SHP77 (cell line): ENCODE measurements around the gene SEC62.
"Not testable (repeated sequence)": the region's sequence is repeated elsewhere in the genome, so short reads cannot be mapped to it uniquely, and the experiment has no call there.

Experiments
- DNase-seq, 2 experiments: peaks; one replicate each; lab custom pipeline; 2025; lab: John Stamatoyannopoulos, UW

Gene SEC62

DNA sequence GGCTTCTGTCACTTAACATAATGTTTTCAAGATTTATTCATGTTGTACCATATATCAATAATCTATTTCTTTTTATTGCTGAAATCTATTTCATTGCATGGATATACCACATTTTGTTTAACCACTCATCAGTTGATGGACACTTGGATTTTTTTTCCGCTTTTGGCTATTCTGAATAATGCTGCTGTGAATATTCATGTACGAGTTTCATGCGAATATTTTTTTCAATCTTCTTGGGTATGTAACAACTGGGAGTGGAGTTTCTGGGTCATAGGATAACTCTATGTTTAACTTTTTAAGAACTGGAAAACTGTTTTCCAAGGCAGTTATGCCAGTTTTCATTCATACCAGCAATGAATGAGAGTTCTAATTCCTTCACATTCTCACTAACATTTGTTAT is 49.5 kb downstream of the SEC62 start:
- DNase-seq: no peak

- DNase-seq: not testable (repeated sequence)
Observed at GRCh38 chr3:170019306-170019705, 52.7 kb downstream of the SEC62 start.

GRCh38 chr3:170021083-170021482 is 54.5 kb downstream of the SEC62 start:
- no peak for DNase-seq

DNA sequence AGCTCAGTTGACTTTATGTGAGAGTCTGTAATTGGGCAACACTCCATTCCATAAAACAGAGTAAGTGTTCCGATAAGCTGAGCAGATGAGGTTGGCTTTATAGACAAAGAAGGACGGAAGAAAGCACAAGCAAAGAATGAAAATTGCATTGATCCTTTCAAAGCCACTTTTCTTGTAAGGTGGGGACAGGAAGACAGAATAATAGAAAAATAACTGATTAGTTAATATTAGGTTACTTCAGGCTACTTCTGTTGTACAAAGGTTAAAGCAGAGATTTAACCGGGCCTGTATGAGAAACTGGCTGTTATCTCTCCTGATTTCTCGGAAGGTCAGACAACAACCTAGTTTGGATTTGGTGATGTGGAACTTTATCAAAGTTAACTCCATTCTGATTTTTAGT is 55.7 kb downstream of the SEC62 start:
- no peak for DNase-seq

GRCh38 chr3:170023165-170023564 is 56.6 kb downstream of the SEC62 start:
- no peak for DNase-seq

DNA sequence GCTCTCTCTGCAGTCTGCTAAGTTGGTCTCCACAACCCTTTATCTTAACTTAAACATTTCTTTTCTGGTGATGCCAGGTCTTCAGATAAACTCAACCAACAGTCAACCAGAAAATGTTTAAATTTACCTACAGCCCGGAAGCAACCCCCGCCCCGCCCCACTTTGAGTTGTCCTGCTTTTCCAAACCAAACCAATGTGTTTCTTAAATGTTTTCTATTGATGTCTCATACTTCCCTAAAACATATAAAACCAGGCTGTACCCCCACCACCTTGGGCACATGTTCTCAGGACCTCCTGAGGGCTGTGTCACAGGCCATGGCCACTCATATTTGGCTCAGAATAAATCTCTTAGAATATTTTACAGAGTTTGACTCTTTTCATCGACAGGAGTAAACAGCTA is 58.0 kb downstream of the SEC62 start:
- no peak for DNase-seq

DNA sequence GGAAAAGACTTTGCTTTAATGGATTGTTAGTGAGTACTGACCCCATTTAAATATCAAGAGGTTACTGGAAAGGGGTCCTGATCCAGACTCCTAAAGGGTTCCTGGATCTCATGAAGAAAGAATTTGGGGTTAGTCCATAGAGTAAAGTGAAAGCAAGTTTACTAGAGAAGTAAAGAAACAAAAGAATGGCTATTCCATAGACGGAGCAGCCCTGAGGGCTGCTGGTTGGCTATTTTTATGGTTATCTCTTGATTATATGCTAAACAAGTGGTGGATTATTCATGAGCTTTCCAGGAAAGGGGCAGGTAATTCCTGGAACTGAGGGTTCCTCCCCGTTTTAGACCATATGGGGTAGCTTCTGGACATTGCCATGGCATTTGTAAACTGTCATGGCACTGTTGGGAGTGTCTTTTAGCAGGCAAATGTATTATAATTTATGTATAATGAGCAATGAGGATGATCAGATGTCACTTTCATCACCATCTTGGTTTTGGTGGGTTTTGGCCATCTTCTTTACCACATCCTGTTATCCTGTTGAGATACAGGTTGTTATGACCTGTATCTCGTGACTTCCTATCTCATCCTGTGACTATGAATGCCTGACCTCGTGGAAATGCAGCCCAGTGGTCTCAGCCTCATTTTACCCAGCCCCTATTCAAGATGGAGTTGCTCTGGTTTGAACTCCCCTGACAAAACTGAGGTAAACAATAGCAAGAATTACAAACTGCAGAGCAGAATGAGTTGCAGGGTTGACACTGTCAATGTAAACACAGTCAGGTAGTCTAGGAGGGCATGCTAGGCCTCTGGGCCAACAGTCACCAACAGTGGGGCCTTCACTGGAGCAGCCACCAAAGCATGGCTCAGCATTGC is 60.9 kb downstream of the SEC62 start:
- no peak for DNase-seq

DNA sequence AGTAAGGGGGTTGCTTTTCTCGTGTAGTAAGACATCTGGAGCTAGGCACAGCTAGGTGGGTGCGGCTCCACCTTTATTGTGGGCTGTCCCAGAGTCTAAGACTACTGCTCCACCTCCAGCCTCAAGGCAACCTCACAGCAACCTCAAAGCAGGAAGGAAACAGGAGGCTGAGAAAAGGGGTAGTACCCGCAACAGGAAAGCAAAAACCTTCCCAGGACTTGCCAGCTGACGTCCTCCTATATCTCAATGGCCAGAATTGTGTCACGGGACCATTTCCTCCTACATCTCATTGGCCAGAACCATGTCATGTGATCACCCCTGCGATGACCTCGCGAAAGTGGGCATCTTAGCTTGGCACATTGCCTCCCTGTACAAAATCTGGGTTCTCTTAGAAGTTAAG is 66.9 kb downstream of the SEC62 start:
- DNase-seq: no peak

DNA sequence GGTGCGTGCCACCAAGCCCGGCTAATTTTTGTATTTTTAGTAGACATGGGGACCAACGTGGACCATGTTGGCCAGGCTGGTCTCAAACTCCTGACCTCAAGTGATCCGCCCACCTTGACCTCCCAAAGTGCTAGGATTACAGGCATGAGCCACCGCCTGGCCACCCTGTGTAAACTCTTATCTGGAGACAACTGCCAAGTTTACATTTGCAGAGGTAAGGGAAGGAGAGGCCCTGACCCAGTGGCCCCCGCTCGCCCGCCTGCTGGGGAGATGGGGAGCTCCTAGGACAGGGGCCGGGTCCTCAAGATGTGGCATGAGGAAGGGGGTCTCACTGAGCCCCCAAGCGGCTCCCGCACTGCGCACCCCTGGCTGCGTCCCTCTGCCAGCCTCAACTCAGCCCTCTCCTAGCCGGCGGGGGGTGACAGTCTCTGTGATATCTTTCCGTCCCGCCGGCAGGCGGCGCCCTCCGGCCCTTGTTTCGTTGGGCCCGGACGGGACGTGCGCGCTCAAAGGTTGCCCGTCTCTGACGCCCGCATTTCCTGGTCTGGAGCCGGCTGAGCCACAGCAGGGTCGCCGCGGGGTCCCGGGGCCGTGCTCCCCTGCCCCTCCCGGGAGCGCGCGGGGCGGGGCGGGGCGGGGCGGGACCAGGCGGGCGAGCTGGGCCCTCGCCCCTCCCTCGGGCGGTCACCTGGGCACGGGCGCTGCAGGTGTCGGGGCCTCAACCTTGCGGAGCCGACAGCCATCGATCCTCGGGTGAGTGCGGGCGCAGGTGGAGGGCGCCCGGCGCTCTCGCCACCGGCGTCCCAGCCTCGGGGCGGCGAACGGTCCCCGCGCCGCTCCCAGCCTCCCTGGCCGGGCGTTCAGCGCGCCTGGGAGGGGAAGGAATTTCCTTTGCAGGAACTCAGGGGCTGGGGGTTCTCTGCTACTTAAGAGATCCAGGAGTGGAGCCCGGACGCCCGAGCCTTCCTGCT is 71.1 kb downstream of the SEC62 start, which contains the start of gene GPR160:
Gene GPR160, plus strand, starts transcription at position 533 of the 971 bp plus-strand sequence. CDS start 45,978 bp downstream, outside the sequence.
- peak; percentile 14 to 61 for DNase-seq

GRCh38 chr3:170038434-170039110 is 72.0 kb downstream of the SEC62 start:
- DNase-seq: no peak

DNA sequence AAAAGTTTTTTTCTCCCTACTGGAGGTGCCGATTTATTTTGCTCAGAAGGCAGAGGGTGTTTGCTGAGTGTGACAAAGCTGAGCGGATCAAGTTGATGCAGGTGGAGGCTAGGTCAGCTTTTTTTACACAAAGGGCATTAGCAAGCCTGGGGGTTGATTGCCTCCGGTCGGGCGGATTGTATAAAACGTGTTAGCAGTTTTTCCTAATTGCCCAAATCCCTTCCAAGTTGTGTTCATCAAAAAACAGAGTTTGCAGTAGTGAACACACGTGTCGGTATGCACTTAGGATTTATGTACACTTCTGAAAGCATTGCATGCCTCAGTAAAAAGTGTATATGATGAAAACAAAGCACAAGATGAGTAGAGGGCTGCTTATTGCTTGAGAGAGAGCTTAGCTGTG is 73.8 kb downstream of the SEC62 start:
- DNase-seq: no peak

- no peak for DNase-seq
Observed at GRCh38 chr3:170043506-170043905, 76.9 kb downstream of the SEC62 start.

GRCh38 chr3:170044271-170044670 is 77.7 kb downstream of the SEC62 start:
- no peak for DNase-seq

GRCh38 chr3:170044795-170045244 is 78.2 kb downstream of the SEC62 start:
- no peak for DNase-seq

- no peak for DNase-seq
Observed at GRCh38 chr3:170046269-170047132, 79.9 kb downstream of the SEC62 start.

DNA sequence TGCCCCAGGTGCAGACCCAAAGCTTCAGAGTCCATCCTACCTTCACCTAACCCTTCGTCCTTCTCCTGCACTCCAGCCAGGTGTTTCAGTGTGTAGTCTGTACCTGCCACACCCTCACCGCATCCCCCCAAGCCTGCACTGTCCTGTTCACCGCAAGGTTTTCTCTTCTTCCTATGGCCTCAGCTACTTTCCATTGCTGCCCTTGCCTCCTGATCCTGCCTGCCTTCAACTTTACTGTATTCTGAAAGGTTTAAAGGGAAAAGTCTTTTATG is 80.5 kb downstream of the SEC62 start:
- DNase-seq: no peak
